Ovary (tissue), 9 donors: ENCODE results near the gene CCT2. TPM values are rescaled to one million over a fixed set of nuclear protein-coding genes. Genes with fewer than 3 reads are reported as not detected.

Source experiments
- DNase-seq, 5 donors: peaks; one replicate each; pipeline ENCODE4 v3.0.0-alpha.2; 2019 to 2020
- H3K27ac ChIP-seq, 2 donors: fragments of 200-600 bp; one replicate each; pipeline versions ENCODE4 v1.5.1 to v1.8.0; 2019 to 2022
- H3K27me3 ChIP-seq: fragments of 200-600 bp; one replicate; pipeline ENCODE4 v1.8.0; 2022
- H3K36me3 ChIP-seq: fragments of 200-600 bp; sonication (generic); one replicate; pipeline ENCODE4 v1.5.1; 2019
- H3K4me1 ChIP-seq: one replicate; pipeline ENCODE4 v1.8.1; 2013; ENCODE audit warnings: mild to moderate bottlenecking, moderate library complexity; ENCODE audit not compliant: insufficient read depth
- H3K4me3 ChIP-seq: fragments of 200-600 bp; sonication (generic); one replicate; pipeline ENCODE4 v1.5.1; 2017
- H3K9me3 ChIP-seq, 2 donors: fragments of 200-600 bp in 1 of 2; sonication (generic) in 1 of 2; one replicate each; pipeline versions ENCODE4 v1.5.1 to v1.8.1; 2013 to 2019; ENCODE audit warnings: mild to moderate bottlenecking in 1 of 2, moderate library complexity in 1 of 2
- EP300 ChIP-seq: sonication (generic); formaldehyde crosslinking; IDR thresholded peaks from one replicate; pipeline ENCODE4 v1.6.1; 2017; ENCODE audit warnings: antibody characterized with exemption
- POLR2A ChIP-seq: fragments of 450-650 bp; IDR thresholded peaks from one replicate; pipeline ENCODE4 v1.6.1; 2017; ENCODE audit warnings: antibody characterized with exemption, mild to moderate bottlenecking, moderate library complexity
- WGBS, 3 donors: extraction: QIAGEN DNeasy Blood & Tissue Kit in 1 of 3; methylation state at CpG; one replicate each; pipeline versions ENCODE4 v1.1.5 to v1.1.7; 2013 to 2017; 5-methylcytosine and 5-hydroxymethylcytosine counted together
- intact Hi-C, 4 donors: fragments of 100-400 bp; cut with DNase I; formaldehyde crosslinking; loops; one replicate each; pipeline versions ENCODE4 v1.11.0 to v1.15.1; 2022 to 2023
- polyA plus RNA-seq, 2 donors: library from polyadenylated mRNA; stranded (reverse); fragments of 200-250 nt in 1 of 2; fragments of 350-450 nt in 1 of 2; fragmentation: Illumina TruSeq in 1 of 2; extraction: RNeasy Lipid Tissue Mini Kit (QIAGEN cat#74804) in 1 of 2; gene quantifications; one replicate each; pipeline ENCODE4 v1.2.3, GENCODE V29; 2013 to 2014
- total RNA-seq, 7 donors: library from RNA; depleted of rRNA in 2 of 7; stranded (reverse); fragments of >200 nt in 2 of 7; fragmentation: NEBNext Ultra II Directional in 3 of 7; extraction: Animal tissue kit (Norgen Biotek cat#: 25700) in 3 of 7; gene quantifications; one replicate each; pipeline versions ENCODE4 v1.1.0 to v1.2.4, GENCODE V29; 2016 to 2023
- TF ChIP-seq, protein P1 (sequence below), 3 donors: fragments of 450-650 bp in 2 of 3; fragments of 200-600 bp in 1 of 3; IDR thresholded peaks; one replicate each; pipeline versions ENCODE4 v1.5.1 to v1.8.0; 2016 to 2022; ENCODE audit warnings: antibody characterized with exemption in 3 of 3, mild to moderate bottlenecking in 1 of 3
- donor health status: DM: no; HTN: no; CAD: no; lungs with moderate emphysema.
- donor health status: DM: no; HTN: no; CAD: no.
- donor health status: Bipolar disorder and iron deficiency.
- donor health status: DM: yes; HTN: yes; CAD: no.
- donor health status: DM: no; HTN: no; CAD: no.
- donor health status: DM: yes; HTN: yes; CAD: no.

The CCT2 gene
- total and polyA plus RNA-seq, 9 donors: 68.1 to 141 (median 109) TPM

DNA sequence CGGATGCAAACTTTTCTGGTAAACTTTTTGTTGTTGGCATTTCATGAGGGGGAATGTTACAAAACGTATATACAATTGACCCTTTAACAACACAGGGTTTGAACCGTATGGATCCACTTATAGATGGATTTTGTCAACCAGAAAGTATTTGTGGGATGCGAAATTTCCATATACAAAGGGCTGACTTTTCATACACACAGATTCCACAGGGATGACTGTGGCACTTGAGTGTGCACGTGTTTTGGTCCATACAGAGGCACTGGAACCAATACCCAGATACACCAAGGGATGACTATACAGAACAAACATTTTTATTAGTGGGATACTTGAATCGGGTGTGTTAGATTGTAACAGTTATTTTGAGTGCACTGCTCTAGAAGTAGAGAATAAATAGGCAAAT is 29.8 kb upstream of the CCT2 start:
- Histone ChIP-seq H3K27ac (no peak overlapping the region), H3K9me3 (no peaks in the 10 kb centered on the region), H3K4me3 (no peak overlapping the region), H3K4me1 (peaks cover 2% of the 10 kb centered on the region), H3K27me3 (no peaks in the 10 kb centered on the region), H3K36me3 (no peaks in the 10 kb centered on the region)
- intact Hi-C loops: no loop called here
- 80 to 88% (median 81%) methylated on average over 6 of the region's 6 CpGs for WGBS, 3 donors
- TF ChIP-seq, protein P1, sequence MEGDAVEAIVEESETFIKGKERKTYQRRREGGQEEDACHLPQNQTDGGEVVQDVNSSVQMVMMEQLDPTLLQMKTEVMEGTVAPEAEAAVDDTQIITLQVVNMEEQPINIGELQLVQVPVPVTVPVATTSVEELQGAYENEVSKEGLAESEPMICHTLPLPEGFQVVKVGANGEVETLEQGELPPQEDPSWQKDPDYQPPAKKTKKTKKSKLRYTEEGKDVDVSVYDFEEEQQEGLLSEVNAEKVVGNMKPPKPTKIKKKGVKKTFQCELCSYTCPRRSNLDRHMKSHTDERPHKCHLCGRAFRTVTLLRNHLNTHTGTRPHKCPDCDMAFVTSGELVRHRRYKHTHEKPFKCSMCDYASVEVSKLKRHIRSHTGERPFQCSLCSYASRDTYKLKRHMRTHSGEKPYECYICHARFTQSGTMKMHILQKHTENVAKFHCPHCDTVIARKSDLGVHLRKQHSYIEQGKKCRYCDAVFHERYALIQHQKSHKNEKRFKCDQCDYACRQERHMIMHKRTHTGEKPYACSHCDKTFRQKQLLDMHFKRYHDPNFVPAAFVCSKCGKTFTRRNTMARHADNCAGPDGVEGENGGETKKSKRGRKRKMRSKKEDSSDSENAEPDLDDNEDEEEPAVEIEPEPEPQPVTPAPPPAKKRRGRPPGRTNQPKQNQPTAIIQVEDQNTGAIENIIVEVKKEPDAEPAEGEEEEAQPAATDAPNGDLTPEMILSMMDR (IDR thresholded peaks at IDR 0.05): no peak
- TF ChIP-seq EP300 (no peak), POLR2A (no peak)
- no peak for DNase-seq

DNA sequence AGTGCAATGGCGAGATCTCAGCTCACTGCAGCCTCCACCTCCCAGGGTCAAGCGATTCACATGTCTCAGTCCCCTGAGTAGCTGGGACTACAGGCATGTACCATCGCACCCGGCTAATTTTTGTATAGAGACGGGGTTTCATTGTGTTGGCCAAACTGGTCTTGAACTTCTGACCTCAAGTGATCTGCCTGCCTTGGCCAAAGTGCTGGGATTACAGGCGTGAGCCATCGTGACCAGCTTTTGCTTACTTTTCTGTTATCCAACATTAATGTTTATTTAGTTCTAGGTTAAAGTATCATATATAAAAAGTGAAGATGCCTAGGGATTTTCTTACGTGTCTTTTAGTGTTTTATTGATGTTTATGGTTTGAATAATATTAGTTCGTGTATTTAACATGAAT is 28.9 kb upstream of the CCT2 start:
- H3K27me3 ChIP-seq: no peaks in the 10 kb centered on the region
- no peak overlapping the region for H3K4me3 ChIP-seq
- DNase-seq: no peak
- H3K36me3 ChIP-seq: no peaks in the 10 kb centered on the region
- no peak overlapping the region for H3K27ac ChIP-seq
- no peak for TF ChIP-seq POLR2A
- TF ChIP-seq EP300: no peak
- TF ChIP-seq, protein P1 (IDR thresholded peaks at IDR 0.05): no peak
- intact Hi-C loops: no loop called here
- no peaks in the 10 kb centered on the region for H3K9me3 ChIP-seq
- H3K4me1 ChIP-seq: peaks cover 2% of the 10 kb centered on the region
- 48 to 81% (median 66%) methylated on average over 9 of the region's 9 CpGs for WGBS, 3 donors

DNA sequence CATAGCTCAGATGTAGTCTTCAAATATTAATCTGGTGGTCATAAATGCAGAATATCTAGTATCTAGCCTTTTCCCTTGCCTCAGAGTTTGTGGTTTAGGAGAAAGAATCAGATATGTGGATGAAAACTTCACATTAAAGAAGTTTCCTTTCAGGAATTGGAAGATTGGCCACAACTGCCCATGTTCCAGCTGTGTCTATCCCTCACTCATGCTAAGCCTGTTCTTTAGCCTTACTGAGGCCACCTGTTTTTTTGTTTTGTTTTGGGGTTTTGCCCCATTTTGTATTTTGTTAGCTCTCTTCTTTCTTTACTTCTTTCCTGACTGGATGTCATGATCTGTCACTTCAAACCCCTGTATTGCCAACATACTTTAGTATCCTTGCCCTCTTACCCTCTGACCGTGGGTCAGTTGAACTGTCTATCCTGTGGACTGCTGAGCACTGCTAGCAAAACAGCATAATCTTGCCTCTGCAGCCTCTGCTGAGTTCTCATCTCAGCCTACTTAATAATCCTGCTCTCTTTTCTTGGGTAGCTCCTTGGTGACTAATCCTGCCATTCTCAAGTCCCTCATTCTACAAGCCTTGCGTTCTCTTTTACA is 22.0 kb upstream of the CCT2 start:
- Histone ChIP-seq H3K36me3 (no peaks in the 10 kb centered on the region), H3K27me3 (no peaks in the 10 kb centered on the region), H3K4me1 (no peaks in the 10 kb centered on the region), H3K4me3 (no peak overlapping the region), H3K27ac (no peak overlapping the region), H3K9me3 (no peaks in the 10 kb centered on the region)
- intact Hi-C loops: loop anchor here in 1 of 4 donors (10.0 kb wide), 1 partner anchor 88 kb away; the partner anchor contains the start of gene FRS2
- 94 to 97% (median 94%) methylated on average over 2 of the region's 2 CpGs for WGBS, 3 donors
- TF ChIP-seq EP300: no peak
- TF ChIP-seq POLR2A: no peak
- TF ChIP-seq, protein P1 (IDR thresholded peaks at IDR 0.05): no peak
- no peak for DNase-seq

DNA sequence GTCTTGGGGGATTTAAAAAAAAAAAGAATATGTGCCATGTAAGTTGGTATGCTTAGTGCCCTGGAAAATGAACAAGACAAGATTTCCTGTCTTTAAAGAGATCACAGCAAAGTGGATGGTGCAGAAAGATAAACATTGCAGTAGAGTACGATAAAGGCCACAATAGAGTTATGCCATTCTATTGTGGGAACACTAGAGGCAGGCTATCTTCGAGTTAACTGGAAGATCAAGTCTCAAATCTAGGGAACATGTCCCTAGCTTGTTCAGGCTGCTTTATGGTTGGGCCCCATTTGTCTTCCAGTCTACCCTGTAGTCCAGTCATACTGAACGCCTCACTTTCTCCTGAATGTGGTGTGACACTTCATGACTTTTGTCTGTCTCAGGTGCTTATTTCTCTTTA is 18.7 kb upstream of the CCT2 start:
- H3K36me3 ChIP-seq: no peaks in the 10 kb centered on the region
- H3K27ac ChIP-seq: no peak overlapping the region
- no peak for DNase-seq
- no peak overlapping the region for H3K4me3 ChIP-seq
- H3K27me3 ChIP-seq: no peaks in the 10 kb centered on the region
- no peaks in the 10 kb centered on the region for H3K4me1 ChIP-seq
- TF ChIP-seq POLR2A (no peak), EP300 (no peak)
- WGBS, 3 donors: 86 to 90% (median 87%) methylated on average over 3 of the region's 3 CpGs
- intact Hi-C loops: loop anchor here in 1 of 4 donors (10.0 kb wide), 1 partner anchor 92 kb away; the partner anchor contains the start of gene FRS2
- no peaks in the 10 kb centered on the region for H3K9me3 ChIP-seq

DNA sequence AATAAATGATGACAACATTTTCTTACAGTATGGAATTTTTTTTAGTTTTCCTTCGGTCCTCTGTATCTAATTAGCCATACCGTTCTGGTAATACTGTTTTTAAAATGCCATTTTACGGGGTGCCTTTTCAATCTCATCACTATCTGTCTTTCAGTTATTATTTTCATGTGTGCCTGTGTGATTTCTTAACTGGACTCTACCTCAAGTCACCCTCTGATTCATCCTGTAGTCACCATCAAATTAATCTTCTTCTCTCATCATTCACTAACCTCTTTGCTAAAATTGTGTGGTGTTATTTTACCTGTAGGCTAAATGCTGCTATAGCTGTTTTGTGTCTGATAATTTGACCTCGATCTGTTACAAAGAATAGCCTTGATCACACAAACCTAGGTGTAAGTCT is 16.0 kb upstream of the CCT2 start:
- no peak overlapping the region for H3K4me3 ChIP-seq
- H3K27me3 ChIP-seq: no peaks in the 10 kb centered on the region
- DNase-seq: no peak
- TF ChIP-seq POLR2A (no peak), EP300 (no peak)
- TF ChIP-seq, protein P1 (IDR thresholded peaks at IDR 0.05): no peak
- no peaks in the 10 kb centered on the region for H3K36me3 ChIP-seq
- no peaks in the 10 kb centered on the region for H3K9me3 ChIP-seq
- no peak overlapping the region for H3K27ac ChIP-seq
- WGBS, 3 donors: 61 to 85% (median 80%) methylated on average over 4 of the region's 4 CpGs
- intact Hi-C loops: loop anchor here in 1 of 4 donors (10.0 kb wide), 1 partner anchor 94 kb away; the partner anchor contains the start of gene FRS2
- no peaks in the 10 kb centered on the region for H3K4me1 ChIP-seq
